NCI-H1436 treated with DMSO at 0.1 percent for 48 hours (cell line): ENCODE results near the gene B3GALT6.

Experiments
- DNase-seq: peaks from one replicate; lab custom pipeline; 2025; lab: John Stamatoyannopoulos, UW

The B3GALT6 gene

GRCh38 chr1:1264868-1265272 lies 32.8 kb downstream of the B3GALT6 start:
- no peak for DNase-seq

DNA sequence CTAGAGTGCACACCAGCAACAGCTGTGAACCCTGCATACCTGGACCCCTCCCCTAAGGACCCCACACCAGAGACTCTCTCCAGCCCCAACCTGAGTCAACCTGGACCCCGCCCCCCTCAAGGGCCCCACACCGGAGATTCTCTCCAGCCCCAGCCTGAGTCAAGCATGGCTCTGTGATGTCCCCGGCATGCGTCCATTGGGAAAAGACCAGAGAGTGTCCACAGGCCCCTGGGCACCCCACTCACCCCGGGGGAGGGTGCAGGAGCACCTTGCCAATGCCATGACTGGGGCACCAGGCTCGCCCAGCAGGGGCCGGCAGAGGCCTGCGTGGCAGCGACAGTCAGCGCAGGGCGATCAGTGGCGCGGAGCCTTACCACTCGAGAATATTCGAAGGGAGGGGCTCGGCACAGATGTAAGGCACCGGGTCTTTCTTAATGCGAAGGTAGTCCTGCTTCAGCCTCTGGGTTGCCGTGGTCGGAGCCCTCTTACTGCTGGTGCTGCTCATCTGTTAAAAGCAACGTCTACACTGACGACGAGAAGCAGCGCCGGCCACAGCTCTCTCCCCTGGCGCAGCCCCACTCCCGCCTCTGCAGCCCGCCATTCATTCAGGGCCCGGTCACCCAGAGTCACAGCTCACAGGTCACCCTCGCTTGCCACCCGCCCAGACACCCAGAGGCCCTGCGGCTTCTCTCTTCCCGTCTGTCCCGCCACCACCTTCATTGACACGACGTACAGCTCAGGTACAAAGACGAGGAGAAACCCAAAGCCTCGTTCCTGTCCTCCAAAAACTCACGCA lies 35.6 kb downstream of the B3GALT6 start:
- DNase-seq: no peak

GRCh38 chr1:1268284-1268682 lies 36.2 kb downstream of the B3GALT6 start:
- DNase-seq: no peak

DNA sequence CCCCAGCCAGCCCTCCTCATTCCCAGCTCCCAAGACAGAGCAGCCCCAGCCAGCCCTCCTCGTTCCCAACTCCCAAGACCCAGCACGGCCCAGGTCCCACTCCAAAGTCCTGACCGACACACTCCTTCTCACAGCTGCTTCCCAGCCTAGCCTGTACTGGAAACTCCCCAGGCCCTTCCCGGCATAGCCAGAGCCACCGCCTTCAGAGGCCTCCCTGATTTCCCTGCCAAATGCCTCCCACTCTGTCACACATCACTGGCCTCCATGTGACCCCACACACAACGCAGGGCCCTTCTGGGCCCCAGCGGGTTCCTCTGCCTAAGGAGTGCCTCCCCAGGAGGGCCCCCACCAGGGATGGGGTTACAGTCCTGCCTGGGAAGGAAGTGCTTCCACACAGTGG lies 38.8 kb downstream of the B3GALT6 start:
- no peak for DNase-seq

GRCh38 chr1:1272341-1273208 lies 40.5 kb downstream of the B3GALT6 start:
- no peak for DNase-seq

- DNase-seq: no peak
These were observed 41.1 kb downstream of the B3GALT6 start for GRCh38 chr1:1273209-1273511.

- DNase-seq: no peak
These were observed 41.7 kb downstream of the B3GALT6 start, which contains the start of gene UBE2J2 for GRCh38 chr1:1273512-1274298. Gene UBE2J2, minus strand, starts transcription at chr1:1273854. Its CDS starts 5,862 bp downstream, at chr1:1267992.

DNA sequence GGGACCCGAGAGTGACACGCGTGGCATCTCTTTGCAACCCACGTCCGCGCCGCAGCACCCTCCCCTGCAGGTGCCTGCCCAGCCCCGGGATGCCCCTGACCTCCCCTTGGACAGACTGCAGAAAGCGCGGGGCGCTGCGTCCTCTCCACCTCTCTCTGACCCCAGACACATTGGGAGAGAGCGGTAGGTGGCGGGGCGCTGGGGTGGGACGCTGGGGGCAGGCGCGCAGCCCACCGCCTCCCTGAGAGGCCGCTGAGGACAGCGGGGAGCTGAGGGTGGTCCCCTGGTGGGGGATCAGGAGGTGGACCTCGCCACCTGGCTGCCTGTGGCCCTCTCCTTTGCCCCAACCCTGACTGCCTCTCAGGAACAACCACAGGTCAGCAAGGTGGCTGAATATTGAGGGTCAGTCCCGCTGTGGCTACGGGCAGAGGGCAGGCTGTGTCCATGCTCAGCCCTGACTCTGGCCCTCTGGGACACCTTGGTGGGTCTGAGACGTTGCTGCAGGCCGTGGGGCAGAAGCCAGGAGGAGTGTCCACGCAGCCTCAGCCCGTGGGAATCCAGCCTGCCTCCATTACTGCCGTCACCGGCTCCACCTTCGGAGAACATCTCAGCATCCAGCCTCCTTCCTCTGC lies 42.4 kb downstream of the B3GALT6 start:
- no peak for DNase-seq

DNA sequence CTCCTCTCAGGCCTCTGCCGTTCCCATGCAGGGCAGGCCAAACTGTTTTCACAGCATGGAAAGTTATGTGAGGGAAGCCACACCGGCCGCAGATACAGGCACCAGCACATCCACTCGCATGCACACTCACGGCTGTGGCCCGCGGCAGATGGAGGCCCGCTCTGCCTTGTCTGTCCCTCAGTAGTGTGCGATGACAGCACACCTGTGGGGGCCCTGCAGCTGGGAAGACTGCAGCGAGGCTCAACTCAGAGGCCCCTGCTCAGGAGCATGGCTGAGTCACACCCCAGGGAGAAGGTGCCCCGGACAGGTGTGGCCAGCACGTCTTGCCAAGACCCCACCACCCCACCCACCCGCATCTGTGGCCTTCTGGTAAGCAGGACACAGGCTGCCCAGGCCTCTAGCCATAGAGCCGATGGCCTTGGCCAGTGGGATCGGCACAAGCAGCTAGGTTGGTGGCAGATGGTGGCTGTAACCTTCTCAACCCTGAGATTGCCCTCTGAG lies 42.9 kb downstream of the B3GALT6 start:
- DNase-seq: no peak

DNA sequence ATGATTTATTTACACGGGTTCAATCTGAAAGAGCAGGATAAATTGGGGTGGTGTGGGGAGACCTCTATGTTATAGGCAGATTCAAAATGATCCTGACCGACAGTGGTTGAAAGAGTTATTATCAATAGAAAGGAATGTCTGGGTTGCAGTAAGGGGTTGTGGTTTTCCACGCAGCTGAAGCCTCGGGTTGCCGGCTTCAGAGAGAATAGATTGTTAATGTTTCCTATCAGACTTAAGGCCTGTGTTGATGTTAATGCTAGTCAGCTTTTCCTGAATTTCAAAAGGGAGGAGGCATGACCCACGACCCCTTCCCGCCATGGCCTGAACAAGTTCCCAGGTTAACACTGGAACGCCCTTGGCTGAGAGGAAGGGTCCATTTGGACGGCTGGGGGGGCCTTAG lies 43.8 kb downstream of the B3GALT6 start:
- no peak for DNase-seq

GRCh38 chr1:1278620-1279019 lies 46.6 kb downstream of the B3GALT6 start:
- no peak for DNase-seq

GRCh38 chr1:1279028-1279427 lies 47.0 kb downstream of the B3GALT6 start:
- DNase-seq: no peak

GRCh38 chr1:1280782-1281481 lies 48.9 kb downstream of the B3GALT6 start:
- no peak for DNase-seq

- no peak for DNase-seq
These were observed 49.7 kb downstream of the B3GALT6 start for GRCh38 chr1:1281533-1282321.

- no peak for DNase-seq
These were observed 51.0 kb downstream of the B3GALT6 start for GRCh38 chr1:1282998-1283397.

DNA sequence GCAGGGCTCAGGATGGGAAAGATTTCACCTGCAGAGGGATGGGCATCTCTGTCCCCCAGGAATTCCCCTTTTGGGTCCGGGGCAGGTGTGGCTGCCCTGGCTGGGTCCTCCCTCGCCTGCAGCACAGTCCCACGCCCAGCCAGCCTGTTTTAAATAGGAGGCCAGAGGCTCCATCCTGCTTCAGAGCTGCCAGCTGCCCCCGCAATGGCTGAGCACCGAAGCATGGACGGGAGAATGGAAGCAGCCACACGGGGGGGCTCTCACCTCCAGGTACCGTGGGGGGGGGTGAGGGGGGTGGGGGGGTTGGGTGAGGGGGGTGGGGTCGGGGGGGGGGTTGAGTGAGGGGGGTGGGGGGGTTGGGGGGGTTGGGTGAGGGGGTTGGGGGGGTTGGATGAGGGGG lies 51.8 kb downstream of the B3GALT6 start:
- no peak for DNase-seq
